Measurements from ENCODE around the gene AFG3L2.

Gene AFG3L2

GRCh38 chr18:12299862-12300261, 77.2 kb downstream of the AFG3L2 start:
- no peak for DNase-seq

- no peak for DNase-seq
Observed at GRCh38 chr18:12296457-12296856, 80.6 kb downstream of the AFG3L2 start.

- no peak for DNase-seq
Observed at GRCh38 chr18:12296087-12296403, 81.0 kb downstream of the AFG3L2 start.

- DNase-seq = no peak
Observed at GRCh38 chr18:12295389-12296086, 81.5 kb downstream of the AFG3L2 start.

- DNase-seq = no peak
Observed at GRCh38 chr18:12293831-12294230, 83.2 kb downstream of the AFG3L2 start.

GRCh38 chr18:12291690-12292089, 85.3 kb downstream of the AFG3L2 start:
- DNase-seq = no peak

GRCh38 chr18:12291161-12291560, 85.9 kb downstream of the AFG3L2 start:
- no peak for DNase-seq

- no peak for DNase-seq
Observed at GRCh38 chr18:12290086-12290485, 86.9 kb downstream of the AFG3L2 start.

- no peak for DNase-seq
Observed at GRCh38 chr18:12288403-12288755, 88.6 kb downstream of the AFG3L2 start.

- DNase-seq = no peak
Observed at GRCh38 chr18:12287684-12288402, 89.2 kb downstream of the AFG3L2 start.

GRCh38 chr18:12287131-12287681, 89.8 kb downstream of the AFG3L2 start:
- no peak for DNase-seq

- no peak for DNase-seq
Observed at GRCh38 chr18:12283666-12284065, 93.4 kb downstream of the AFG3L2 start.

- no peak for DNase-seq
Observed at GRCh38 chr18:12283256-12283655, 93.8 kb downstream of the AFG3L2 start.

GRCh38 chr18:12282442-12283039, 94.5 kb downstream of the AFG3L2 start:
- no peak for DNase-seq

- no peak for DNase-seq
Observed at GRCh38 chr18:12281861-12282260, 95.2 kb downstream of the AFG3L2 start.

- no peak for DNase-seq
Observed at GRCh38 chr18:12279781-12280531, 97.1 kb downstream of the AFG3L2 start.

All from NCI-H2029 (cell line).